Ovary (tissue), 9 donors: Measurements from ENCODE around the gene SREBF2. TPM values are rescaled to one million over a fixed set of nuclear protein-coding genes. Genes with fewer than 3 reads are reported as not detected.
"Not testable (repeated sequence)": the region's sequence is repeated elsewhere in the genome, so short reads cannot be mapped to it uniquely, and the experiment has no call there.

Experiments
- DNase-seq, 5 donors: peaks; one replicate each; pipeline ENCODE4 v3.0.0-alpha.2; 2019 to 2020
- H3K27ac ChIP-seq, 2 donors: fragments of 200-600 bp; one replicate each; pipeline versions ENCODE4 v1.5.1 to v1.8.0; 2019 to 2022
- H3K27me3 ChIP-seq: fragments of 200-600 bp; one replicate; pipeline ENCODE4 v1.8.0; 2022
- H3K36me3 ChIP-seq: fragments of 200-600 bp; sonication (generic); one replicate; pipeline ENCODE4 v1.5.1; 2019
- H3K4me1 ChIP-seq: one replicate; pipeline ENCODE4 v1.8.1; 2013; ENCODE audit warnings: mild to moderate bottlenecking, moderate library complexity; ENCODE audit not compliant: insufficient read depth
- H3K4me3 ChIP-seq: fragments of 200-600 bp; sonication (generic); one replicate; pipeline ENCODE4 v1.5.1; 2017
- H3K9me3 ChIP-seq, 2 donors: fragments of 200-600 bp in 1 of 2; sonication (generic) in 1 of 2; one replicate each; pipeline versions ENCODE4 v1.5.1 to v1.8.1; 2013 to 2019; ENCODE audit warnings: mild to moderate bottlenecking in 1 of 2, moderate library complexity in 1 of 2
- EP300 ChIP-seq: sonication (generic); formaldehyde crosslinking; IDR thresholded peaks from one replicate; pipeline ENCODE4 v1.6.1; 2017; ENCODE audit warnings: antibody characterized with exemption
- POLR2A ChIP-seq: fragments of 450-650 bp; IDR thresholded peaks from one replicate; pipeline ENCODE4 v1.6.1; 2017; ENCODE audit warnings: antibody characterized with exemption, mild to moderate bottlenecking, moderate library complexity
- WGBS, 3 donors: extraction: QIAGEN DNeasy Blood & Tissue Kit in 1 of 3; methylation state at CpG; one replicate each; pipeline versions ENCODE4 v1.1.5 to v1.1.7; 2013 to 2017; 5-methylcytosine and 5-hydroxymethylcytosine counted together
- intact Hi-C, 4 donors: fragments of 100-400 bp; cut with DNase I; formaldehyde crosslinking; loops; one replicate each; pipeline versions ENCODE4 v1.11.0 to v1.15.1; 2022 to 2023
- polyA plus RNA-seq, 2 donors: library from polyadenylated mRNA; stranded (reverse); fragments of 200-250 nt in 1 of 2; fragments of 350-450 nt in 1 of 2; fragmentation: Illumina TruSeq in 1 of 2; extraction: RNeasy Lipid Tissue Mini Kit (QIAGEN cat#74804) in 1 of 2; gene quantifications; one replicate each; pipeline ENCODE4 v1.2.3, GENCODE V29; 2013 to 2014
- total RNA-seq, 7 donors: library from RNA; depleted of rRNA in 2 of 7; stranded (reverse); fragments of >200 nt in 2 of 7; fragmentation: NEBNext Ultra II Directional in 3 of 7; extraction: Animal tissue kit (Norgen Biotek cat#: 25700) in 3 of 7; gene quantifications; one replicate each; pipeline versions ENCODE4 v1.1.0 to v1.2.4, GENCODE V29; 2016 to 2023
- TF ChIP-seq, protein P1 (sequence below), 3 donors: fragments of 450-650 bp in 2 of 3; fragments of 200-600 bp in 1 of 3; IDR thresholded peaks; one replicate each; pipeline versions ENCODE4 v1.5.1 to v1.8.0; 2016 to 2022; ENCODE audit warnings: antibody characterized with exemption in 3 of 3, mild to moderate bottlenecking in 1 of 3
- donor health status: DM: no; HTN: no; CAD: no; lungs with moderate emphysema.
- donor health status: DM: no; HTN: no; CAD: no.
- donor health status: Bipolar disorder and iron deficiency.
- donor health status: DM: yes; HTN: yes; CAD: no.
- donor health status: DM: no; HTN: no; CAD: no.
- donor health status: DM: yes; HTN: yes; CAD: no.

SREBF2 gene
- total and polyA plus RNA-seq, 9 donors: 29.2 to 215 (median 74.1) TPM

- WGBS, 3 donors: 85 to 95% (median 92%) methylated on average over 2 of the region's 2 CpGs
- no peaks in the 10 kb centered on the region for H3K9me3 ChIP-seq
- intact Hi-C loops: no loop called here
- H3K27ac ChIP-seq: no peak overlapping the region
- no peak for DNase-seq
- peaks cover 9% of the 10 kb centered on the region for H3K4me1 ChIP-seq
- H3K27me3 ChIP-seq: no peaks in the 10 kb centered on the region
- no peak overlapping the region for H3K4me3 ChIP-seq
- TF ChIP-seq EP300 (no peak), POLR2A (no peak)
- TF ChIP-seq, protein P1, sequence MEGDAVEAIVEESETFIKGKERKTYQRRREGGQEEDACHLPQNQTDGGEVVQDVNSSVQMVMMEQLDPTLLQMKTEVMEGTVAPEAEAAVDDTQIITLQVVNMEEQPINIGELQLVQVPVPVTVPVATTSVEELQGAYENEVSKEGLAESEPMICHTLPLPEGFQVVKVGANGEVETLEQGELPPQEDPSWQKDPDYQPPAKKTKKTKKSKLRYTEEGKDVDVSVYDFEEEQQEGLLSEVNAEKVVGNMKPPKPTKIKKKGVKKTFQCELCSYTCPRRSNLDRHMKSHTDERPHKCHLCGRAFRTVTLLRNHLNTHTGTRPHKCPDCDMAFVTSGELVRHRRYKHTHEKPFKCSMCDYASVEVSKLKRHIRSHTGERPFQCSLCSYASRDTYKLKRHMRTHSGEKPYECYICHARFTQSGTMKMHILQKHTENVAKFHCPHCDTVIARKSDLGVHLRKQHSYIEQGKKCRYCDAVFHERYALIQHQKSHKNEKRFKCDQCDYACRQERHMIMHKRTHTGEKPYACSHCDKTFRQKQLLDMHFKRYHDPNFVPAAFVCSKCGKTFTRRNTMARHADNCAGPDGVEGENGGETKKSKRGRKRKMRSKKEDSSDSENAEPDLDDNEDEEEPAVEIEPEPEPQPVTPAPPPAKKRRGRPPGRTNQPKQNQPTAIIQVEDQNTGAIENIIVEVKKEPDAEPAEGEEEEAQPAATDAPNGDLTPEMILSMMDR (IDR thresholded peaks at IDR 0.05): no peak
- H3K36me3 ChIP-seq: no peaks in the 10 kb centered on the region
Measured at GRCh38 chr22:41863472-41863871, 30.6 kb downstream of the SREBF2 start.

DNA sequence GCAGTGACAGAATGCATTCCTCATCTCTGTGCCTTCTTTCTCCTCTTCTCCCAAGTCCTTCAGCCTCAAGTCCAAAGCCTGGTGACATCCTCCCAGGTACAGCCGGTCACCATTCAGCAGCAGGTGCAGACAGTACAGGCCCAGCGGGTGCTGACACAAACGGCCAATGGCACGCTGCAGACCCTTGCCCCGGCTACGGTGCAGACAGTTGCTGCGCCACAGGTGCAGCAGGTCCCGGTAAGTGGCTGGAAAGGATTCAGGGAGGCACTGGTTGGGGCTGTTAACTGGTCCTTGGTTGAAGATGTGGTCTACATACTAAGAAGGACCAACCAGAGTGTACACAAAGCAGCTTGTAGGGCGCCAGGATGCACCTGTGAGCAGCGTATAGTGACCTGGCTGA, 35.7 kb downstream of the SREBF2 start:
- DNase-seq: no peak
- WGBS, 3 donors: 95 to 97% (median 96%) methylated on average over 10 of the region's 10 CpGs
- no peaks in the 10 kb centered on the region for H3K27me3 ChIP-seq
- H3K27ac ChIP-seq: no peak overlapping the region
- intact Hi-C loops: no loop called here
- peaks cover 6% of the 10 kb centered on the region for H3K4me1 ChIP-seq
- TF ChIP-seq, protein P1 (IDR thresholded peaks at IDR 0.05): no peak
- no peak overlapping the region for H3K4me3 ChIP-seq
- H3K9me3 ChIP-seq: no peaks in the 10 kb centered on the region
- H3K36me3 ChIP-seq: no peaks in the 10 kb centered on the region

- H3K36me3 ChIP-seq, intact Hi-C loops, H3K4me3 ChIP-seq, H3K27ac ChIP-seq, DNase-seq, H3K9me3 ChIP-seq, H3K27me3 ChIP-seq, H3K4me1 ChIP-seq: not testable (repeated sequence)
- WGBS, 3 donors: 89 to 96% (median 91%) methylated on average over 1 of the region's 1 CpG
Measured at GRCh38 chr22:41870081-41870480, 37.2 kb downstream of the SREBF2 start.

DNA sequence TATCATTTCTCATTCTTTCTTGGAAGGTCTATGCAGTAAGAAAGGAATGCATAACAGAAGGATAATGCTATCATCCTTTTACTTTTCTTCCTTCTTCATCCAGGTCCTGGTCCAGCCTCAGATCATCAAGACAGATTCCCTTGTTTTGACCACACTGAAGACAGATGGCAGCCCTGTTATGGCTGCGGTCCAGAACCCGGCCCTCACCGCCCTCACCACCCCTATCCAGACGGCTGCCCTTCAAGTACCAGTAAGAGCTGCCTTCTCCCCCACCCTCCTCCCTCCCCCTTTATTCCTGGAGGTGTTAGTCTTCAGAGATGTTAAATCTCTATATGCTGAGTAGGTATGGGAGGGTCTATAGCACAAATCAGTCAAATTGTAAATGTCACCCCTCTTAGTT, 37.9 kb downstream of the SREBF2 start:
- intact Hi-C loops: no loop called here
- Histone ChIP-seq H3K4me3 (no peak overlapping the region), H3K9me3 (no peaks in the 10 kb centered on the region), H3K36me3 (no peaks in the 10 kb centered on the region), H3K27ac (no peak overlapping the region), H3K4me1 (no peaks in the 10 kb centered on the region), H3K27me3 (no peaks in the 10 kb centered on the region)
- no peak for TF ChIP-seq POLR2A
- DNase-seq: no peak
- WGBS, 3 donors: 78 to 82% (median 81%) methylated on average over 4 of the region's 4 CpGs

DNA sequence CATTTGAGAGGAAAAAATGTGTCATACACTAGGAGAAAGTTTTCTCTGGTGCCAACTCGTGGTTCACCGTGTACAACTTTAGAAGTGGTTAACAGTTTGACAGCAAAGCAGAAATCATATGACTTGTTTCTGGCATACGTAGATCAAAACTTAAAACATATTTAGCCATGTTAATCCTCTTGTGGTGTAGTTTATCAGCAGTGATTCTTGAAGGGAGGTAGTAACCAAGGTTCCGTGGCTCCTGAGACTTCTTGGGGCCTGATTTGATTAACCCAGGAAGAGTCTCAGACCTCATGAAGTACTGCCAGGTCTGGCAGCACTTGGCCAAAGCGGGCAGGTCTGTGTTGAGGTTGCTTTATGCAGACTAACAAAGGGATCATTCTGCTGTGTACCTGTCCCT, 40.5 kb downstream of the SREBF2 start:
- WGBS, 3 donors: 74 to 81% (median 80%) methylated on average over 5 of the region's 5 CpGs
- intact Hi-C loops: no loop called here
- DNase-seq: no peak
- no peaks in the 10 kb centered on the region for H3K36me3 ChIP-seq
- no peak overlapping the region for H3K27ac ChIP-seq
- TF ChIP-seq, protein P1 (IDR thresholded peaks at IDR 0.05): no peak
- TF ChIP-seq POLR2A (no peak), EP300 (no peak)
- no peaks in the 10 kb centered on the region for H3K9me3 ChIP-seq
- no peaks in the 10 kb centered on the region for H3K27me3 ChIP-seq
- no peak overlapping the region for H3K4me3 ChIP-seq
- H3K4me1 ChIP-seq: no peaks in the 10 kb centered on the region

DNA sequence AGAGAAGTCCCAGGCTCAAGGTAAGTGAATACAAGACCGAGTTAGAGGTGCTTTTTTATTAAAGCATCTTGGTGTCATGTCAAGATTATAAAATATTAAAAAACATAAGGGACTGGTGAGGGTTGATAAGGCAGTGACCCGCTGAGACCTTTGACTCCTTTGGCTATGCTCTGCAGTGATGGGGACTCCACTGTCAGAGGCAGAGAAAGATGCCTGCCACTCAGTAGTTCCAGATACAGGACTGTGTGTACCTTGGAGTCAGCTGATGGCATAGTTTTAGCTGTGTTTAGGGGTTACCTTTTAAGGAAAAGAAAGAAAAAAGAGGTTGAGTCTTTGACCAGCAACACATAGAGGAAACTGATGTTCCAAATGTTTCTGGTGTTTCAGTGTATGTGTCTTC, 41.2 kb downstream of the SREBF2 start:
- no peak for DNase-seq
- no peaks in the 10 kb centered on the region for H3K27me3 ChIP-seq
- H3K9me3 ChIP-seq: no peaks in the 10 kb centered on the region
- no peak for TF ChIP-seq EP300
- H3K27ac ChIP-seq: no peak overlapping the region
- intact Hi-C loops: no loop called here
- WGBS, 3 donors: 88 to 95% (median 90%) methylated on average over 2 of the region's 2 CpGs
- H3K4me3 ChIP-seq: no peak overlapping the region
- no peaks in the 10 kb centered on the region for H3K36me3 ChIP-seq
- H3K4me1 ChIP-seq: no peaks in the 10 kb centered on the region
